Liver (tissue), 9 donors: ENCODE data around the gene DCPS. TPM values are rescaled to one million over a fixed set of nuclear protein-coding genes. Genes with fewer than 3 reads are reported as not detected.
A peak's percentile ranks its signal among the peaks of the same experiment; 100 is the strongest.

Source experiments
- DNase-seq: peaks from one replicate; pipeline ENCODE4 v3.0.0-alpha.2; 2017; ENCODE audit warnings: low spot score
- H3K27ac ChIP-seq, 2 donors: one replicate each; pipeline ENCODE4 v1.7.0; 2013; ENCODE audit warnings: inconsistent platforms in 2 of 2, low read length in 2 of 2, control low read depth in 1 of 2, low read depth in 1 of 2, mild to moderate bottlenecking in 1 of 2
- H3K27me3 ChIP-seq, 4 donors: one replicate each; pipeline versions ENCODE4 v1.6.1 to v1.7.0; 2013; ENCODE audit warnings: low read length in 3 of 4, inconsistent platforms in 1 of 4, mild to moderate bottlenecking in 1 of 4, moderate library complexity in 1 of 4; ENCODE audit not compliant: control insufficient read depth in 4 of 4, insufficient read depth in 4 of 4
- H3K36me3 ChIP-seq, 4 donors: one replicate each; pipeline versions ENCODE4 v1.6.1 to v1.7.0; 2013; ENCODE audit warnings: low read length in 3 of 4, mild to moderate bottlenecking in 3 of 4, low read depth in 1 of 4, moderate library complexity in 1 of 4; ENCODE audit not compliant: control insufficient read depth in 4 of 4, insufficient read depth in 3 of 4
- H3K4me1 ChIP-seq, 4 donors: one replicate each; pipeline versions ENCODE4 v1.6.1 to v1.7.0; 2013; ENCODE audit warnings: low read length in 3 of 4, mild to moderate bottlenecking in 3 of 4, moderate library complexity in 1 of 4; ENCODE audit not compliant: control insufficient read depth in 4 of 4, insufficient read depth in 4 of 4
- H3K4me3 ChIP-seq, 3 donors: one replicate each; pipeline versions ENCODE4 v1.6.1 to v1.7.0; 2013; ENCODE audit warnings: low read length in 3 of 3, control low read depth in 1 of 3, low read depth in 1 of 3, mild to moderate bottlenecking in 1 of 3
- H3K9ac ChIP-seq, 2 donors: one replicate each; pipeline ENCODE4 v1.7.0; 2013; ENCODE audit warnings: low read length in 2 of 2, mild to moderate bottlenecking in 2 of 2, moderate library complexity in 2 of 2, control low read depth in 1 of 2, low read depth in 1 of 2
- H3K9me3 ChIP-seq, 4 donors: one replicate each; pipeline versions ENCODE4 v1.6.1 to v1.7.0; 2013; ENCODE audit warnings: low read length in 3 of 4; ENCODE audit not compliant: control insufficient read depth in 4 of 4
- EGR1 ChIP-seq, 2 donors: IDR thresholded peaks; 2 replicates each; pipeline ENCODE4 v1.6.1; 2016 to 2018; ENCODE audit warnings: antibody characterized with exemption in 2 of 2, low read depth in 2 of 2
- FOXA1 ChIP-seq: IDR thresholded peaks from 2 replicates; pipeline ENCODE4 v1.6.1; 2016; ENCODE audit warnings: antibody characterized with exemption
- FOXA2 ChIP-seq: IDR thresholded peaks from 2 replicates; pipeline ENCODE4 v1.6.1; 2016; ENCODE audit warnings: antibody characterized with exemption
- GABPA ChIP-seq, 2 donors: IDR thresholded peaks in 1 of 2; conservative IDR thresholded peaks in 1 of 2; 2 replicates each; pipeline ENCODE4 v1.6.1; 2016; ENCODE audit warnings: antibody characterized with exemption in 2 of 2, mild to moderate bottlenecking in 1 of 2, moderate library complexity in 1 of 2
- HNF4A ChIP-seq, 2 donors: conservative IDR thresholded peaks; 2 replicates each; pipeline ENCODE4 v1.6.1; 2016; ENCODE audit warnings: antibody characterized with exemption in 2 of 2, mild to moderate bottlenecking in 2 of 2
- HNF4G ChIP-seq: IDR thresholded peaks from 2 replicates; pipeline ENCODE4 v1.6.1; 2016; ENCODE audit warnings: antibody characterized with exemption
- JUND ChIP-seq, 2 donors: IDR thresholded peaks; 2 replicates each; pipeline ENCODE4 v1.6.1; 2016; ENCODE audit warnings: antibody characterized with exemption in 2 of 2
- NR2F2 ChIP-seq: IDR thresholded peaks from 2 replicates; pipeline ENCODE4 v1.6.1; 2016; ENCODE audit warnings: antibody characterized with exemption
- RAD21 ChIP-seq, 2 donors: IDR thresholded peaks; 2 replicates each; pipeline ENCODE4 v1.6.1; 2016; ENCODE audit warnings: antibody characterized with exemption in 2 of 2, mild to moderate bottlenecking in 2 of 2
- RXRA ChIP-seq, 2 donors: IDR thresholded peaks; 2 replicates each; pipeline ENCODE4 v1.6.1; 2017 to 2018; ENCODE audit warnings: antibody characterized with exemption in 2 of 2, mild to moderate bottlenecking in 1 of 2
- SP1 ChIP-seq: IDR thresholded peaks from 2 replicates; pipeline ENCODE4 v1.6.1; 2018; ENCODE audit warnings: antibody characterized with exemption, mild to moderate bottlenecking
- TAF1 ChIP-seq: conservative IDR thresholded peaks from 2 replicates; pipeline ENCODE4 v1.6.1; 2016; ENCODE audit warnings: antibody characterized with exemption, mild to moderate bottlenecking
- YY1 ChIP-seq: IDR thresholded peaks from 2 replicates; pipeline ENCODE4 v1.6.1; 2016; ENCODE audit warnings: antibody characterized with exemption, mild to moderate bottlenecking
- WGBS: extraction: QIAGEN DNeasy Blood & Tissue Kit; methylation state at CpG from one replicate; pipeline ENCODE4 v1.1.7; 2013; 5-methylcytosine and 5-hydroxymethylcytosine counted together
- polyA plus RNA-seq, 2 donors: library from polyadenylated mRNA; stranded (reverse) in 1 of 2; unstranded in 1 of 2; fragments of 200-250 nt in 1 of 2; fragments of >200 nt in 1 of 2; fragmentation: Nextera tagmentation in 1 of 2; extraction: Ambion mirVana in 1 of 2; gene quantifications; one replicate each; pipeline versions ENCODE4 v1.2.1 to v1.2.3, GENCODE V29; 2013 to 2015
- total RNA-seq, 2 donors: library from RNA; depleted of rRNA; stranded (reverse); fragments of >200 nt; gene quantifications; one replicate each; pipeline ENCODE4 v1.2.3, GENCODE V29; 2014
- TF ChIP-seq, protein P1 (sequence below): IDR thresholded peaks from 2 replicates; pipeline ENCODE4 v1.6.1; 2016; ENCODE audit warnings: antibody characterized with exemption
- TF ChIP-seq, protein P2 (sequence below): IDR thresholded peaks from 2 replicates; pipeline ENCODE4 v1.6.1; 2016; ENCODE audit warnings: antibody characterized with exemption, mild to moderate bottlenecking
- TF ChIP-seq, protein P3 (sequence below): IDR thresholded peaks from 2 replicates; pipeline ENCODE4 v1.6.1; 2016; ENCODE audit warnings: antibody characterized with exemption
- TF ChIP-seq, protein P4 (sequence below): IDR thresholded peaks from 2 replicates; pipeline ENCODE4 v1.6.1; 2016; ENCODE audit warnings: antibody characterized with exemption
- TF ChIP-seq, protein P5 (sequence below): fragments of 150-350 bp; IDR thresholded peaks from 2 replicates; pipeline ENCODE4 v1.5.1; 2017; ENCODE audit warnings: improper control_type of control experiment, low read depth, low read length; ENCODE audit not compliant: missing input control
- donor health status: healthy.
- donor health status: healthy.
- donor health status: healthy.
- donor health status: healthy.
- donor health status: healthy.

DCPS gene
- total and polyA plus RNA-seq, 4 donors = 5.6 to 61.0 (median 19.0) TPM

DNA sequence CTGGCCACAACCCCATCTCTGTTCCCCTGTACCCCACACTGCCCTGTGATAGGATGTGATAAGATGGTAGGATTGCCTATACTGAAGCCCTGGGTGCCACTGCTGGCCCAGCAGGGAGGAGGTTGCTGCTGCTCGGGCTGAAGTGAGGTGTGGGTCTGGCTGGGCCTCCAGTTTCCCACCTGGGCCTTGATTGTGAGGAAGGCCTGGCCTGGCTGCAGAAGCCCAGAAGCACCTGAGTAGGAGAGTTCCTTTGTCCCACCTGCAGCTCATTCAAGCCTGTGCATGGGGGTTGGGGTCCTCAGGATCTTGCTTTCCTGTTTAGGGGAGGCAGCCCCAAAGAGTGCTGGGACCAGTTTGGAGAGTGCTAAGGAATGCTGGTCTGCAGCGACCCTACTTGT is 54.9 kb downstream of the DCPS start:
- TF ChIP-seq RXRA (IDR thresholded peaks at IDR 0.05) (no peak), EGR1 (IDR thresholded peaks at IDR 0.05; ENCODE audit: low read depth in 2 of 2) (no peak), HNF4G (no peak)
- TF ChIP-seq, protein P1, sequence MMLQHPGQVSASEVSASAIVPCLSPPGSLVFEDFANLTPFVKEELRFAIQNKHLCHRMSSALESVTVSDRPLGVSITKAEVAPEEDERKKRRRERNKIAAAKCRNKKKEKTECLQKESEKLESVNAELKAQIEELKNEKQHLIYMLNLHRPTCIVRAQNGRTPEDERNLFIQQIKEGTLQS = no peak
- peaks cover 5 to 27% (median 19%) of the 10 kb centered on the region in 4 donors for H3K4me1 ChIP-seq
- no peak overlapping the region for H3K4me3 ChIP-seq
- peak overlapping the region in 1 of 2 donors; percentile 1 for H3K27ac ChIP-seq
- no peaks in the 10 kb centered on the region for H3K36me3 ChIP-seq
- H3K9me3 ChIP-seq = no peaks in the 10 kb centered on the region
- 81% methylated on average over 2 of the region's 2 CpGs for WGBS
- H3K9ac ChIP-seq = no peak overlapping the region
- no peaks in the 10 kb centered on the region for H3K27me3 ChIP-seq
- DNase-seq = no peak

DNA sequence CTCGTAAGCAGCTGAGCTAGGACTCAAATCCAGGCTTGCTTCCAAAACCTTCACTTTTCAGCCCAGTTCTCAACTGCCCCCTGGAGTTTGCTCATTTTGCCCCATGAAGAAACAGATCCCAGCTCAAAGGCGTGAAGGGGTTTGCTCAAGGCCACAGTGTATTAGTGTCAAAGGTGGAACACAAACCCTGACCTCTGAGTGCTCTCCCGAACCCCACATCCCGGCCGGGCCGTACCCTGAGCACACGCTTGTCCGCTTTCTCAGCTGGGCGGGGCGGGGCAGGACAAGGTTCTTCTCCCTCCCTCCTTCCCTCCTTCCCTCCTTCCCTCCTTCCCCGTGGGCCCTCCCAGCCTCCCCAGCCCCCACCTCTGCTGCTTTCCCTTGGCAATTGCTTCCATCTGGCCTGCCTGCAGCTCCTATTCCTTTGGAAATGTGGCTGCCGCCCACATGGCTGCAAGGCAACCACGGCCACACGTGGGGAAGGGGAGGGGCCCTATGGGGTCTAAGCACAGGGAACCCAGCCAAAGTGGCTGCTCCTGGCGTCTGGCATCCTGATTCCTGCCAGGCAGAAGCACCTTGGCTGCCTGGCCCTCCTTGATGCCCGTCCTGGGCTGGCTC is 55.7 kb downstream of the DCPS start:
- Histone ChIP-seq H3K9ac (no peak overlapping the region), H3K36me3 (no peaks in the 10 kb centered on the region), H3K9me3 (no peaks in the 10 kb centered on the region), H3K27ac (no peak overlapping the region), H3K4me3 (no peak overlapping the region), H3K4me1 (peaks cover 5 to 29% (median 19%) of the 10 kb centered on the region in 4 donors), H3K27me3 (no peaks in the 10 kb centered on the region)
- TF ChIP-seq YY1 = no peak
- TF ChIP-seq FOXA1 = no peak
- no peak for TF ChIP-seq GABPA (IDR thresholded peaks at IDR 0.05 in 1 of 2, conservative IDR thresholded peaks at IDR 0.05 in 1 of 2)
- no peak for TF ChIP-seq TAF1
- TF ChIP-seq, protein P2, sequence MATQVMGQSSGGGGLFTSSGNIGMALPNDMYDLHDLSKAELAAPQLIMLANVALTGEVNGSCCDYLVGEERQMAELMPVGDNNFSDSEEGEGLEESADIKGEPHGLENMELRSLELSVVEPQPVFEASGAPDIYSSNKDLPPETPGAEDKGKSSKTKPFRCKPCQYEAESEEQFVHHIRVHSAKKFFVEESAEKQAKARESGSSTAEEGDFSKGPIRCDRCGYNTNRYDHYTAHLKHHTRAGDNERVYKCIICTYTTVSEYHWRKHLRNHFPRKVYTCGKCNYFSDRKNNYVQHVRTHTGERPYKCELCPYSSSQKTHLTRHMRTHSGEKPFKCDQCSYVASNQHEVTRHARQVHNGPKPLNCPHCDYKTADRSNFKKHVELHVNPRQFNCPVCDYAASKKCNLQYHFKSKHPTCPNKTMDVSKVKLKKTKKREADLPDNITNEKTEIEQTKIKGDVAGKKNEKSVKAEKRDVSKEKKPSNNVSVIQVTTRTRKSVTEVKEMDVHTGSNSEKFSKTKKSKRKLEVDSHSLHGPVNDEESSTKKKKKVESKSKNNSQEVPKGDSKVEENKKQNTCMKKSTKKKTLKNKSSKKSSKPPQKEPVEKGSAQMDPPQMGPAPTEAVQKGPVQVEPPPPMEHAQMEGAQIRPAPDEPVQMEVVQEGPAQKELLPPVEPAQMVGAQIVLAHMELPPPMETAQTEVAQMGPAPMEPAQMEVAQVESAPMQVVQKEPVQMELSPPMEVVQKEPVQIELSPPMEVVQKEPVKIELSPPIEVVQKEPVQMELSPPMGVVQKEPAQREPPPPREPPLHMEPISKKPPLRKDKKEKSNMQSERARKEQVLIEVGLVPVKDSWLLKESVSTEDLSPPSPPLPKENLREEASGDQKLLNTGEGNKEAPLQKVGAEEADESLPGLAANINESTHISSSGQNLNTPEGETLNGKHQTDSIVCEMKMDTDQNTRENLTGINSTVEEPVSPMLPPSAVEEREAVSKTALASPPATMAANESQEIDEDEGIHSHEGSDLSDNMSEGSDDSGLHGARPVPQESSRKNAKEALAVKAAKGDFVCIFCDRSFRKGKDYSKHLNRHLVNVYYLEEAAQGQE = no peak
- TF ChIP-seq, protein P1 = no peak
- peak in 1 of 2 donors; percentile 71 for TF ChIP-seq RXRA (IDR thresholded peaks at IDR 0.05)
- TF ChIP-seq SP1 = peak; percentile 19
- TF ChIP-seq, protein P3, sequence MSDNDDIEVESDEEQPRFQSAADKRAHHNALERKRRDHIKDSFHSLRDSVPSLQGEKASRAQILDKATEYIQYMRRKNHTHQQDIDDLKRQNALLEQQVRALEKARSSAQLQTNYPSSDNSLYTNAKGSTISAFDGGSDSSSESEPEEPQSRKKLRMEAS = no peak
- no peak for TF ChIP-seq EGR1 (IDR thresholded peaks at IDR 0.05; ENCODE audit: low read depth in 2 of 2)
- TF ChIP-seq FOXA2 = no peak
- TF ChIP-seq NR2F2 = peak; percentile 89
- TF ChIP-seq, protein P4, sequence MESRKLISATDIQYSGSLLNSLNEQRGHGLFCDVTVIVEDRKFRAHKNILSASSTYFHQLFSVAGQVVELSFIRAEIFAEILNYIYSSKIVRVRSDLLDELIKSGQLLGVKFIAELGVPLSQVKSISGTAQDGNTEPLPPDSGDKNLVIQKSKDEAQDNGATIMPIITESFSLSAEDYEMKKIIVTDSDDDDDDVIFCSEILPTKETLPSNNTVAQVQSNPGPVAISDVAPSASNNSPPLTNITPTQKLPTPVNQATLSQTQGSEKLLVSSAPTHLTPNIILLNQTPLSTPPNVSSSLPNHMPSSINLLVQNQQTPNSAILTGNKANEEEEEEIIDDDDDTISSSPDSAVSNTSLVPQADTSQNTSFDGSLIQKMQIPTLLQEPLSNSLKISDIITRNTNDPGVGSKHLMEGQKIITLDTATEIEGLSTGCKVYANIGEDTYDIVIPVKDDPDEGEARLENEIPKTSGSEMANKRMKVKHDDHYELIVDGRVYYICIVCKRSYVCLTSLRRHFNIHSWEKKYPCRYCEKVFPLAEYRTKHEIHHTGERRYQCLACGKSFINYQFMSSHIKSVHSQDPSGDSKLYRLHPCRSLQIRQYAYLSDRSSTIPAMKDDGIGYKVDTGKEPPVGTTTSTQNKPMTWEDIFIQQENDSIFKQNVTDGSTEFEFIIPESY = no peak
- TF ChIP-seq JUND (IDR thresholded peaks at IDR 0.05) = no peak
- TF ChIP-seq RAD21 (IDR thresholded peaks at IDR 0.05) = peak in 1 of 2 donors; percentile 54
- TF ChIP-seq HNF4A (conservative IDR thresholded peaks at IDR 0.05) = peak in 1 of 2 donors; percentile 37
- TF ChIP-seq HNF4G = no peak
- TF ChIP-seq, protein P5, sequence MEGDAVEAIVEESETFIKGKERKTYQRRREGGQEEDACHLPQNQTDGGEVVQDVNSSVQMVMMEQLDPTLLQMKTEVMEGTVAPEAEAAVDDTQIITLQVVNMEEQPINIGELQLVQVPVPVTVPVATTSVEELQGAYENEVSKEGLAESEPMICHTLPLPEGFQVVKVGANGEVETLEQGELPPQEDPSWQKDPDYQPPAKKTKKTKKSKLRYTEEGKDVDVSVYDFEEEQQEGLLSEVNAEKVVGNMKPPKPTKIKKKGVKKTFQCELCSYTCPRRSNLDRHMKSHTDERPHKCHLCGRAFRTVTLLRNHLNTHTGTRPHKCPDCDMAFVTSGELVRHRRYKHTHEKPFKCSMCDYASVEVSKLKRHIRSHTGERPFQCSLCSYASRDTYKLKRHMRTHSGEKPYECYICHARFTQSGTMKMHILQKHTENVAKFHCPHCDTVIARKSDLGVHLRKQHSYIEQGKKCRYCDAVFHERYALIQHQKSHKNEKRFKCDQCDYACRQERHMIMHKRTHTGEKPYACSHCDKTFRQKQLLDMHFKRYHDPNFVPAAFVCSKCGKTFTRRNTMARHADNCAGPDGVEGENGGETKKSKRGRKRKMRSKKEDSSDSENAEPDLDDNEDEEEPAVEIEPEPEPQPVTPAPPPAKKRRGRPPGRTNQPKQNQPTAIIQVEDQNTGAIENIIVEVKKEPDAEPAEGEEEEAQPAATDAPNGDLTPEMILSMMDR = no peak
- no peak for DNase-seq
- WGBS = 67% methylated on average over 16 of the region's 16 CpGs
